Right lung (tissue), 5 donors: ENCODE measurements around the gene DIP2C. TPM values are rescaled to one million over a fixed set of nuclear protein-coding genes. Genes with fewer than 3 reads are reported as not detected.
"Not testable (repeated sequence)": the region's sequence is repeated elsewhere in the genome, so short reads cannot be mapped to it uniquely, and the experiment has no call there.

ENCODE experiments used
- DNase-seq, 2 donors: peaks; one replicate each; pipeline ENCODE4 v3.0.0-alpha.2; 2013
- polyA plus RNA-seq, 5 donors: library from polyadenylated mRNA; unstranded; fragments of 120-200 nt; gene quantifications; one replicate each; pipeline versions ENCODE4 v1.2.1 to v1.2.3, GENCODE V29; 2013; ENCODE audit warnings: inconsistent platforms in 1 of 5, low replicate concordance in 1 of 5; ENCODE audit not compliant: insufficient read length in 5 of 5, insufficient read depth in 1 of 5

The DIP2C gene
- polyA plus RNA-seq, 5 donors, result 15.8 to 20.3 (median 17.9) TPM

- DNase-seq, result no peak
These were observed 153.5 kb downstream of the DIP2C start for GRCh38 chr10:535952-536351.

- no peak for DNase-seq
These were observed 154.4 kb downstream of the DIP2C start for GRCh38 chr10:535051-535450.

DNA sequence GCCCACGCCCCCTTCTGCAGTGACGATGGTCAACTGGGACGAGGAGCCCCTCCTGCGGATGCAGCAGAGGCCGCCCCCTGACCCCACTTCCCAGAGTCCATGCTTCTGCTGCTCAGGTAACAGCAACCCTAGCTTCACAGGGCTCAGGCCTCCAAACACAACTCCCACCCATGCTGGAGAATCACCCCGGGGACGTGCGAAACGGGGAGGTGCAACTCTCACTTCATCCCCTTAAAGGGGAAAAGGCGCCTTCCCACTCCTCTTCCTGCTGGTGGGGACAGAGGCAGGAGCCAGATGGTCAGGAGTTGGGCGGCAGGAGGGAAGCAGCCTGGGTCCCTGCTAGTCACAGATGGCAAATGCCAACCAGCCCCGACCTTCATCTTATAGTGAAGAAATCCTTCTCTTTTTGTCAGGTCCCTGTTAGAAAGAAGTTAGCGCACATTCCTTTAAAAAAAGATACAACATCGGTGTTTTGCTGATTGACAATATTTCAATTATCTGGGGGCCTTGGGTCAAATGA, 155.4 kb downstream of the DIP2C start:
- no peak for DNase-seq

- no peak for DNase-seq
These were observed 155.9 kb downstream of the DIP2C start for GRCh38 chr10:533611-534010.

DNA sequence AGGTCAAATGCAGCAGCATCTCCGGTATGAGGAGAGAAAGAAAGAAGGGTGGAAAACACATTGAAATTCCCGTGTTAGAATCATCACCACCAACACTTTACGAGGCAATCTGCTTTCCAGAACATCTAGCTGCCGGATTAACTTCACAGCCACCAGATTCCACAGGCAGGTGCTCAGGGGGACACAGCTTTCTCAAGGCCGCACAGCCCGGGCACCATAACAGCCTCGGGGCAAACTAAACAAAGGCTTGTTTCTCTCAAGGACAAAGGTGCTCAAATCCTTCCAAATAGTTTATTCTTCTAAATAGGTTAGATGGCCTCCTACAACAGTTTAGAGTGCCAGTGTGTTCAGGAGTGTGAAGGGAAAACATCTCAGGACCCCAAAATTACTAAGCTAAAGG, 156.3 kb downstream of the DIP2C start:
- no peak for DNase-seq

- not testable (repeated sequence) for DNase-seq
These were observed 157.1 kb downstream of the DIP2C start for GRCh38 chr10:532331-532730.

- no peak for DNase-seq
These were observed 157.9 kb downstream of the DIP2C start for GRCh38 chr10:531541-531940.

- DNase-seq, result no peak
These were observed 158.8 kb downstream of the DIP2C start for GRCh38 chr10:530717-531116.

DNA sequence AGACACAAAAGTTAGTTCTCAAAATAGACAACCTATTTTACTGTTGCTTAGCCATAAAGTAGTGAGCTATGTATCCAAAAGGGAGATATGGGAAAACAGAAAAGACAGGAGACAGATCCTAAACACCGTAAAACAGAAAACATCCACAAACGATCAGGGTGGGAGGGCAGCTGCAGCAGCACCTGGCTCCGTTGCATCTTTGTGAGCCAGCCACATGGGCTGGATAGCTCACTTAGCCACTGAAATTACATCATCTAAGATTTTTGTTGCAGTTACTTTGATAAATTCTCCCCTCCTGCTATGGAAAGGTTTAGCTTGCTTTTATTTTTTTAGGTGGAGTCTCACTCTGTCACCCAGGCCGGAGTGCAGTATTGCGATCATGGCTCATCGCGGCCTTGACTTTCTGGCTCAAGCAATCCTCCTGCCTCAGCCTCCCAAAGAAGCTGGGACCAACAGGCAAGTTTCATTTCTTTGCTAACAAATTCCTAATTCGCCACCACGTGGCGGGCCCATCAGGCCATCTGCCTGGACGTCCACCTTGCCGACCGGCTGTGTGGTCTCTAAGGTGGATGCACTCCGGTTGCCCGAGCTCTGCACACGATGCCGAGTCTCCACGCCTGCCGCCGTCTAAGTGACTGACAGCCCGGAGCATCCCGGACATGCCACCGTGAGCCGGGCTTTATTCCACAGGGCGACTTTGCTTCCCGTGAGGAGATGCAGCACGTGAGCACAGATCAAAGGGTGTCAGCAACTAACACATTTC, 159.8 kb downstream of the DIP2C start:
- DNase-seq, result no peak

DNA sequence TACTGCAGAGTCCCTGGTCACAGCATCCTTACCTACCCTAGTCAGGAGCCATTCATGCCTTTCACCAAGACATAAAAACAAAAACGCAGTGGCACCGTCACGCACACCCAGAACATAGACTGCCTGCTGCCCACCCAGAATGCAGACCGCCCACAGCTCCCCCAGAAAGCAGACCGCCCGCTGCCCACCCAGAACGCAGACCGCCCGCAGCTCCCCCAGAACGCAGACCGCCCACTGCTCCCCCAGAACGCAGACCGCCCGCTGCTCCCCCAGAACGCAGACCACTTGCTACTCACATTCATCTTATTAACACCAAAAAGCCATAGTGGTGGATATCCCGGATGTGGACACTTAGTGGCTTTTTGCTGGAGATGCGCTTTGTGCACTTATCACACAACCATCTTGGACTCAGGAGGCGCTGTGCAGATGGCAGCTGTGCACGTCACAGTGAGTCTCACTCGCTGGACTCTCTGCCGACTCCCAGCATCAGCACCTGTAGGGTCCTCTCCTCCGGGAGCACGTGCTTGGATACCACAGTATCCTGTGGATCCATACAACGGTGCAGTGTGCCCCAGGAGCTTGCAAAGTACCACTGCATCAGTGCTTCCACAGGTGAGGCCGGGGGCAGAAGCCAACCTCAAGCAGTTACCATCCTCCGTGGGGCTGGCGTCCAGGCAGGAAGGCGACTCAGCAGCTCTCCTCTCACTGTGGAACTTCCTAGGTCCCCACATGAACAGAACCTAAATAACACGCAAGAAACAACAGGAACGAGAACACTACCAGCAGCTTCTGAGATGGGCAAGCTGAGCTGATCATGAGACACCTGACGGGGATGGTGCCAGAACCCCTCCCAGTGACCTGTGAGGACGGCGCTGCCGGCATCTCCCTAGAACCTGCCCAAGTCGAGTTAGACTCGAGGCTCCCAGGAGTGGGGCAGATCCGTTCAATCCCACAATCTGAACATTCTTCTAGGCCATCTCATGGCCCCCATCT, 161.0 kb downstream of the DIP2C start:
- no peak for DNase-seq

GRCh38 chr10:527416-527815, 162.1 kb downstream of the DIP2C start:
- DNase-seq, result no peak

DNA sequence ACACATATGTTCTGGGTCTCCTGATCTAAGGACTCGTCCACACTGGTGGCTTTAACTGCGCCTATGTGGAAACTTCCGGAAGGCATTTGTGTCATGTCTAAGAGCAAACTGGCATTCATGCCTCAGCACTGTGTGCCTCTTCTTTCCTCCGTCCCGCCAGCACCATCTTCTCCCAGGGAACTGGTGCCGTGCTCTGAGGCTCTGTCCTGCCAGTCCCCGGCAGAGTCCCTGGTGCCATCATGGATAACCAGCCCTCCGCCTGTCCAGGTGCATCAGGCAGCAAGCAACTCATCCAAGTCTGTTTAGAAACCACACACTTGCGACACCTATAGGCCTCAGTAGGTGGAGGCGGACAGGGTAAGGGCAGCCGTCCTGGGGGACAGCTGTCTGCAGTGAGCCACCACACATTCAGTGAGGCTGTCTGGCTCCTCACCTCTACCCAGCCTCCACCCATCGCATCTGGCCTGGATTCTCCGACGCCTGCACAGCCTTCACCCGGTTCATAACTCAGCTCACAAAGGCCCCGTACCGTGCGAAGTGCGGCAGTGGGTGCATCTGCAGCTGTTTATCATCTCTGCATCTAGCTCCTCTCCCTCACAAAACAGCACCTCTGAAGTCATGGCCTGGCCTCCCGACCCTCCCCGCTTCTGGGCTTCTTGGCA, 162.7 kb downstream of the DIP2C start:
- DNase-seq, result no peak

DNA sequence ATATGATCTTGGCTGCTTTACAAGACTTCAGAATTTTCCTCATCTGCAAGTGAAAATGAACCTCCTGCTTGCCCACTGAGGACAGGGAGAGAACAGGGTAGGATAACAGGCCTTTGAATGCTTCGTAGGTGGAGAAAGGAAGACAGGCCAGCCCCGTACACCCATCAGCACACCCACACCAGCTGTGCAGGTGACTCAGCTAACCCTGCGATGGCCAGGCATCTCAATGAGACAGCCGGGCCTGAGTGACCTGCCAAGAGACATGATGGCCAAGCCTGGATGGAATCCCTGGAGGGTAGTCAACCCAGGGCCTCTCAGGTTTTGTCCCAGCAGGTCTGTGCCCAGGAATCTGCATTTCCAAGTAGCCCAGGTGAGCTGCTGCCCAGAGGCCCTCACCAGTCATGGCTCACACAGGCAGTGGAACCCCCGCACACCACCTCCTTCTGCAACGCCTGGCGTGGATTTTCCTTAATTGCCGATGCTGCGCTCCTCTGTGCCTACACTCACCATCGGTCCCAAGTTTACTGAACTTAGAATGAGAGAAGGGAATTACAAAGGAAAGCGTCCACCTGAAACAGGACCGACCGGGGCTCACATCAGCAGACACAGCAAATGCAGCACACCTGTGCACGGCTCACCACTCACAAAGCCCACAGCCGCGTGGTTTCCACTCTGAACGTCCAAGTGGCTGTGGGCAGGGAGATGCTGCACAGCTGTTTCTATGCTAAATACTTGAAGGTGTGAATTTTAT, 163.7 kb downstream of the DIP2C start:
- no peak for DNase-seq

DNA sequence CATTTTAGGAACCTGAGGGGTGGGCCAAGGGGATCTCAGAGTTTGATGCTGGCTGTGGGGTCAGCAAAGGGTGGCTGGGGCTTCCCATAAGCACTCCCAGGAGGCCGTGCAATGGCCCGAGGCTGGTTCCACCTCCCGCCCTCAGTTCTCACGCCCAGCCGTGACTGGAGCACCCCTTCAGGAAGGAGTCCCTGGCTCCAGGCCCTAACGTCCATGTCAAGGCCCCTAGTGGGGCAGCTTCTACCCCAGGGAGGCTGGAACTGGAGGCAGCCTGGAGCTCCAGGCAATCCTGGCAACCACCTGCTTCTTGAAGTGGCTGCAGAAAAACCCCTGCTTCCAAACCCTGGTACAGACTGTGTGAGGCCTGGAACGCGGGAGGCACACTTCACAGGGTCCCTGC, 165.5 kb downstream of the DIP2C start:
- DNase-seq, result no peak

DNA sequence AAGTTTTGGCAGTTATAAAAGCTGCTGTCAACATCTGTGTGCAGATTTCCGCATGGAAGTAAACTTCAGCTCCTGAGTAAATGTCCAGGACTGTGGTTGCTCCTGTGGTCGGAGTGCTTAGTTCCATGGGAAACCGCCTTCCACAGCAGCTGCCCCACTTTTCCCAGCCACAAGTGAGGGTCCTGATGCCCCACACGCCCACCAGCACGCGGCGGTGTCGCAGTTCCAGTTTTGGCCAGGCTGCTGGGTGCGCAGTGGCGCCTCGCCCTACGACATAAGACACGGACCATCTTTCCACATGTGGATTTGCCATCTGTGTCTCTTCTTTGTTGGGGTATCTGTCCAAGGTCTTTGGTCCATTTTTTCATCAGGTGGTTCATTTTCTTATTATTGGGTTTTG, 167.1 kb downstream of the DIP2C start:
- DNase-seq, result no peak

DNA sequence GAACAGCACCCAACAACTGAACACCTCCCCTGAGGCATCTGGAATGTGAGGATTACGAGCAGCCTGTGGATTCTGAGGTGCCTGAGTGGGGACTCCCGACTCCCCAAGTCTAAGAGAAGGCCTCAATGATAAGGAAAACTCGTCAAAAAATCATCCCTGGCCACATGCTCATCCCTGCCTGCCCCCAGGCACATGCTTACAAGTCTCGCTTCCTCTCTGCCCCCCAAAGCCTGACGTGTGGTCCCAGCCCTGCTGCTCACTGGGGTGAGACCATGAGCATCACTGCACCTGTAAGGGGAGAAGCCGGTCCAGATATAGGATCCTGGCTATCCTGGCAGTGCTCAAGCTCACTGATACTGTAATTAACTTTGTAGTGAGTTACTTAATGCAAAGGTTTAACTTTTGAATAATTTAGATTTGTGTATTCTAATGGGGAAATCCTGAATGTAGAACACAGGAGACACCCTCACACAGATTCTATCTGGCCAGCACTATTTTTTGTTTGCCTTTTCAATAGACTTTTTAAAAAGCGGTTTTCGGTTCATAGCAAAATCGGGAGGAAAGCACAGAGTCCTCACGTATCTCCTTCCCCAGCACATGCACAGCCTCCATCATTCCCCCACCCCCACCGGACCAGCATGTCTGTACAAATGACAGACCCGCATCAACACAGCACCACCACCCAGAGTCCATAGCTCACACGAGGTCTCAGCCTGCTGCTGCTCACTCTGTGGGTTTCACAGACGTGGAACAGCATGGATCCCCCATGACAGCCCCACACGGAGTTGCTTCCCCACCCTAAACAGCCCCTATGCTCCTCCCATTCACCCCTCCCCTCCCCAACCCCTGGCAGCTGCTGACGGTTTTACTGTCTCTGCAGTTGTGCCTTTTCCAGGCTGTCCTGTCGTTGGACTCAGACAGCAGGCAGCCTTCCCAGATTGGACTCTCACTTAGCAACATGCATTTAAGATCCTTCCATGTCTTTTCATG, 167.9 kb downstream of the DIP2C start:
- DNase-seq, result peak in 1 of 2 donors; percentile 31

GRCh38 chr10:520402-520787, 169.1 kb downstream of the DIP2C start:
- DNase-seq, result no peak

DNA sequence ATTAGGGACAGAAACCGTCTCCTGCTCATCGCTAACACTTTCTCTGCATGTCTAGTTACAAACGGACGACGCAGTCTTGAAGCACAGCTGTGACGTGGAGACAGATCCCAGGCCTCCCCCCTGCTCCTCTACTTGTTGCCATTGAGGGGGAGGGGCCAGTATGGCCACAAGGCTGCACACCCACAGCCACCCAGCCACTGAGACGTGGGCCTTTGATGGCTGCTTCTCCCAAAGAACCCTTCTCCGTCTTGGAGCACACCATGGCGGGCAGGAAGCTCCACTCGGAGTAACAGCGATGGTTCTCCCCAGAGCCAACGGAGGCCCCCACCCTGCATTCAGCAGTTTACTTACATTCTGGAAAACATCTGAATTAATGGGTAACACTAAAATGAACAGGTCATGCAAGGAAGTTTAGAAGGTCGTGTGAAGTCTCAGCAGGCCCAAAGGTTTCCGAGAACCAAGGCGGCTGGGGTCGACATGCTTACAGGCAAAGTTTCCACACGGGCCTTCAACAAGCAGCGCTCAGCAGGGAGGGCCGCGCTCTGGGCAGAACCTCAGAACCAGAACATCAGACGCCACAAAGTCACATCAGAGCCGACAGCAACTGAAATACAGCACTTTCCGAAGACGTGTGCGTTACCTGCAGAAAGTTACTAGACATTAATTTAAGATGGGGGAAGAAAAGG, 169.6 kb downstream of the DIP2C start:
- no peak for DNase-seq

GRCh38 chr10:519055-519715, 170.3 kb downstream of the DIP2C start:
- no peak for DNase-seq
